ENCODE data around the gene SBNO2. TPM values are rescaled to one million over a fixed set of nuclear protein-coding genes. Genes with fewer than 3 reads are reported as not detected.

The SBNO2 gene
- total RNA-seq, 2 donors from 2014 or later: 65.5 to 77.1 TPM

DNA sequence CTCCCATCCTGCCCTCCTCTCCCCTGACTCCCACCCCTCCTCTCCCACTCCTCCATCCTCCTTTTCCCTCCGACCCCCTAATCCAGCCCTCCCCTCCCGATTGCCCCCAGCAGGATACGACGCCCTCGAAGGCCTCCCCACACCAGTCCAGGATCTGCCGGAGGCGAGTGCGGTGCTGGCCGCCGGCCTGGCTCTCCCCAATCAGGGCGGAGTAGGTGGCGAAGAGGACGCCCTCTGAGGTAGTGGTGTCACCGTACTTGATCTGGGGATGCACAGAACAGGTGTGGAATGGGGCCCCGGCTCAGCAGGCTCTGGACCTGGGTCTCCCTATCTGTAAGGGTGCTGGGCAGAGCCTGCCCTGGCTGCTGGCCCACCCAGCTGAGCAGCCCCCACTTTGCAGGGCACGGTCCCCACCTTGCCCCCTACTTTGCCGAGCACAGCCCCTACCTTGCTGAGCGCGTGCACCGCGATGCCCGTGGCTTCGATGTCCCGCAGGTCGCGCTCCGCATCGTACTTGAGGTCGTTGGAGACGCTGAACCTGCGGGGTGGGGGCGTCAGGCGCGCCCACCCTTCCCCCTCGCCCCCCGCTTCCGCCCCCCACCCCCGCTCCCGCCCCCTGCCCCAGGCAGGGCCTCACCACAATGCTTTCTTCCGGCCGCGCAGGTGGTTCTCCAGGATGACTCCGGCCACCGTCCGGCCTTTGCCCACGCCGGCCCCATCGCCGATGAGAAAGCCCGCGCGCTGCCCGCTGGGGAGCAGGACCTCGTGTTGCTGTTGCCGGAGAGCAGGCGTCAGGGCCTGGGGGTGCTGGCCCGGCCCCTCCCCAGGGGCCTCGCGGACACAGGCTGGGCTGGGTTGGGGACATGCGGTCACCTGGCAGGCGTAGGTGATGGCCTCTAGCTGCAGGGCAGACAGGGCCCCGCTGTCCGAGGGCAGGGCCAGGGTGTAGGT, 51.8 kb downstream of the SBNO2 start:
- no peaks in the 10 kb centered on the region for H3K27me3 ChIP-seq
- DNase-seq: no peak
- H3K9me3 ChIP-seq: no peaks in the 10 kb centered on the region
- H3K27ac ChIP-seq: no peak overlapping the region
- TF ChIP-seq, protein P1, sequence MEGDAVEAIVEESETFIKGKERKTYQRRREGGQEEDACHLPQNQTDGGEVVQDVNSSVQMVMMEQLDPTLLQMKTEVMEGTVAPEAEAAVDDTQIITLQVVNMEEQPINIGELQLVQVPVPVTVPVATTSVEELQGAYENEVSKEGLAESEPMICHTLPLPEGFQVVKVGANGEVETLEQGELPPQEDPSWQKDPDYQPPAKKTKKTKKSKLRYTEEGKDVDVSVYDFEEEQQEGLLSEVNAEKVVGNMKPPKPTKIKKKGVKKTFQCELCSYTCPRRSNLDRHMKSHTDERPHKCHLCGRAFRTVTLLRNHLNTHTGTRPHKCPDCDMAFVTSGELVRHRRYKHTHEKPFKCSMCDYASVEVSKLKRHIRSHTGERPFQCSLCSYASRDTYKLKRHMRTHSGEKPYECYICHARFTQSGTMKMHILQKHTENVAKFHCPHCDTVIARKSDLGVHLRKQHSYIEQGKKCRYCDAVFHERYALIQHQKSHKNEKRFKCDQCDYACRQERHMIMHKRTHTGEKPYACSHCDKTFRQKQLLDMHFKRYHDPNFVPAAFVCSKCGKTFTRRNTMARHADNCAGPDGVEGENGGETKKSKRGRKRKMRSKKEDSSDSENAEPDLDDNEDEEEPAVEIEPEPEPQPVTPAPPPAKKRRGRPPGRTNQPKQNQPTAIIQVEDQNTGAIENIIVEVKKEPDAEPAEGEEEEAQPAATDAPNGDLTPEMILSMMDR (IDR thresholded peaks at IDR 0.05): no peak
- no peaks in the 10 kb centered on the region for H3K4me1 ChIP-seq
- intact Hi-C loops (cut with DNase I): no loop called here
- no peak overlapping the region for H3K4me3 ChIP-seq
- H3K36me3 ChIP-seq: peaks cover 64% of the 10 kb centered on the region
- no peak overlapping the region for H3K9ac ChIP-seq (ENCODE audit: low read depth in 2 of 2, low read length in 2 of 2)

DNA sequence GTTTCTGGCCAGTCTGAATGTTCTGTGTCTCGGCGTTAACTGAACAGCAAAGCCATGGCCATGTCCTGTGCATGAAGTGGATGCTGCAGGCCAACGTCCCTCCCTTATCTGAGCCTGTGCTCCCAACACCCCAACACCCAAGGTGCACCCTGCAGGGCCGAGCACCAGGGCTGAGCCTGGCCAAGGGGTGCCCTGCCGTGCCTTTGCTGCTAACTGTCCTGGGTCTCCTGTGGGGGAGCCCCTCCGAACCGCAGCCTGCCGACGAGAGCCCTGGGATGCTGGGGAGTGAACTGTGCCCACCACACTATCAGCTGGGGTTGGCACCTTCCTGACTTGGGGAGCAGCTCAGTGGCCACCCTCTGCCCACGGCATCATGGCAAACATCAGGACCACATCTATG, 52.7 kb downstream of the SBNO2 start:
- H3K4me1 ChIP-seq: no peaks in the 10 kb centered on the region

DNA sequence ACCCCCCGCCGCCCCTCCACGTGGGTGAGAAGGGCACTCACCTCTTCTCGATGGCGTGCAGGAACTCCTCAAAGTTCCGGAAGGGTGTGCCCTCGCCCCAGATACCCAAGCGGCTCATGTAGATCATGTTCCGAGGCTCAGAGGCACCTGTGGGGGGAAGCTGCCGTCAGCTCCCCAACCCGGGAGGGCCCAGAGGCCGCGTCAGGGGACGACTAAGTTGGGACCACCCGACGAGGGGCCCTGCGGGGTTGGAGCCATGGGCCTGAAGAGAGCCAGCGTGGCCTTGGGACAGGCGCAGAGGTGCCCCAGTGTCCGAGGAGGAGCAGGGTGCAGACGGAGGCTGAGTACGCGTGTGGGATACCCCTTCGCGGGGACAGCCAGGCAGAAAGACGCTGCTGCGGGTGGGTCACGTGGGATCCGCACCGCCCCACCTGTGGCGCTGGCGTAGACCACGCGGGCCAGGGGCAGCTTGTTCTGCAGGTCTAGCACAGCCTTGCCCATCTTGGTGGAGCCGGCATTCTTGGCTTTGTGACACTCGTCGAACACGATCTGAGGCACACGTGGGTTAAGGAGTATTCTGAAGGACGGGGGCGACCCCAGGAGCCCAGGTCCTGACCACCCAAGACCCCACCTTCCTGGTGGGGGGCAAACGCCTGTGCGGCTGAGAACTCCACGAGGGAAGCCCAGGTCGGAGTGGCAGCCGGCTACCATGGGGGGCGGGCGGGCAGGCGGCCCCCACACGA, 54.4 kb downstream of the SBNO2 start:
- Histone ChIP-seq H3K27ac (no peak overlapping the region), H3K27me3 (no peaks in the 10 kb centered on the region), H3K9ac (ENCODE audit: low read depth in 2 of 2, low read length in 2 of 2) (no peak overlapping the region), H3K36me3 (peaks cover 61% of the 10 kb centered on the region), H3K4me1 (no peaks in the 10 kb centered on the region), H3K4me3 (no peak overlapping the region), H3K9me3 (no peaks in the 10 kb centered on the region)
- no peak for DNase-seq
- TF ChIP-seq, protein P1 (IDR thresholded peaks at IDR 0.05): no peak
- intact Hi-C loops (cut with DNase I): no loop called here

More for the DNA sequence above, 52.7 kb downstream of the SBNO2 start:
- no peak overlapping the region for H3K9ac ChIP-seq (ENCODE audit: low read depth in 2 of 2, low read length in 2 of 2)
- H3K27ac ChIP-seq: no peak overlapping the region
- TF ChIP-seq, protein P1 (IDR thresholded peaks at IDR 0.05): no peak
- DNase-seq: no peak
- no peak overlapping the region for H3K4me3 ChIP-seq
- no peaks in the 10 kb centered on the region for H3K9me3 ChIP-seq
- intact Hi-C loops (cut with DNase I): no loop called here
- H3K36me3 ChIP-seq: peaks cover 65% of the 10 kb centered on the region
- no peaks in the 10 kb centered on the region for H3K27me3 ChIP-seq

DNA sequence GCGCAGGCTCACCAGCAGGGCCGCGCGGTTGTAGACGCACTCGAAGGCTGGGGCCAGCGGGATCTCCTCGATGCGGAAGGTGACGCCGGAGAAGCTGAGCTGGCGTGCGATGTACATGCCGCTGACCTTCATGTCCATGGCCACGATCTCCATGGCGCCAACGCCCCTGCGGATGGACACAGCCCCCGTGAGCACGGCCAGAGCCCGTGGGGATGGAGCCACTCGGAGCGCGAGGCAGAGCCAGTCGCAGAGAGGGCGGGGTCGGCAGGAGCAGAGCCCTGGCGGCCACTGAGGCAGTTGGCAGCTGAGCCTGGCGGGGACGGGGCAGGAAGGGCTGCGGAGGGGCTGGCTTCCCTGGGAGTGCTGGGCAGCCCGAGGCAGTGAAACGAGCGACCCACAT, 55.1 kb downstream of the SBNO2 start:
- TF ChIP-seq, protein P1 (IDR thresholded peaks at IDR 0.05): no peak
- DNase-seq: no peak
- peaks cover 55% of the 10 kb centered on the region for H3K36me3 ChIP-seq
- peaks cover 1% of the 10 kb centered on the region for H3K4me1 ChIP-seq
- no peaks in the 10 kb centered on the region for H3K27me3 ChIP-seq
- no peaks in the 10 kb centered on the region for H3K9me3 ChIP-seq
- no peak overlapping the region for H3K9ac ChIP-seq (ENCODE audit: low read depth in 2 of 2, low read length in 2 of 2)
- H3K4me3 ChIP-seq: no peak overlapping the region
- H3K27ac ChIP-seq: no peak overlapping the region
- intact Hi-C loops (cut with DNase I): no loop called here

DNA sequence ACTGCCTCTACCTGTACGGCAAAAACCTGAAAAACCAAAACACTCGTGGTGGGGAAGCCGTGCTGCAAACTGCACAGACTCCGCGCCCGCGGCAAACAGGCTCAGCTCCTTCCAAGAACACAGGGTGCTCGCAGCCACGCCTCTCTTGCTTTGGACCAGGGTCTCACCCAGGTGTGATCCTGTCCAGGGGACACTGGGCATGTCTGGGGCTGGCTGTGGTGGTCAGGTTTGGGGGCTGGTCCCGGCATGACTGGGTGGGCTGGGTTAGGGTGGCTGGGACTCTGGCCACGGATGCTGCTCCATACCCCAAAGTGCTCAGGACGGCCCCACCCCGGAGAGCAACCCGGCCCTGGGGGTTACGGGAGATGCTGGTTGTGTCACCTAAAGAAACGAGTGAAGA, 56.4 kb downstream of the SBNO2 start:
- H3K27ac ChIP-seq: no peak overlapping the region
- H3K9ac ChIP-seq (ENCODE audit: low read depth in 2 of 2, low read length in 2 of 2): no peak overlapping the region
- TF ChIP-seq, protein P1 (IDR thresholded peaks at IDR 0.05): no peak
- H3K4me1 ChIP-seq: peaks cover 13% of the 10 kb centered on the region
- H3K36me3 ChIP-seq: peaks cover 52% of the 10 kb centered on the region
- H3K9me3 ChIP-seq: no peaks in the 10 kb centered on the region
- DNase-seq: no peak
- no peak overlapping the region for H3K4me3 ChIP-seq
- intact Hi-C loops (cut with DNase I): no loop called here
- no peaks in the 10 kb centered on the region for H3K27me3 ChIP-seq

All from colonic mucosa (tissue), 4 donors.